ENCODE data around the gene POR. TPM values are rescaled to one million over a fixed set of nuclear protein-coding genes. Genes with fewer than 3 reads are reported as not detected.
"Not testable (repeated sequence)": the region's sequence is repeated elsewhere in the genome, so short reads cannot be mapped to it uniquely, and the experiment has no call there.

The POR gene
- total RNA-seq, 1 donor from 2014 or later, result 88.6 TPM

DNA sequence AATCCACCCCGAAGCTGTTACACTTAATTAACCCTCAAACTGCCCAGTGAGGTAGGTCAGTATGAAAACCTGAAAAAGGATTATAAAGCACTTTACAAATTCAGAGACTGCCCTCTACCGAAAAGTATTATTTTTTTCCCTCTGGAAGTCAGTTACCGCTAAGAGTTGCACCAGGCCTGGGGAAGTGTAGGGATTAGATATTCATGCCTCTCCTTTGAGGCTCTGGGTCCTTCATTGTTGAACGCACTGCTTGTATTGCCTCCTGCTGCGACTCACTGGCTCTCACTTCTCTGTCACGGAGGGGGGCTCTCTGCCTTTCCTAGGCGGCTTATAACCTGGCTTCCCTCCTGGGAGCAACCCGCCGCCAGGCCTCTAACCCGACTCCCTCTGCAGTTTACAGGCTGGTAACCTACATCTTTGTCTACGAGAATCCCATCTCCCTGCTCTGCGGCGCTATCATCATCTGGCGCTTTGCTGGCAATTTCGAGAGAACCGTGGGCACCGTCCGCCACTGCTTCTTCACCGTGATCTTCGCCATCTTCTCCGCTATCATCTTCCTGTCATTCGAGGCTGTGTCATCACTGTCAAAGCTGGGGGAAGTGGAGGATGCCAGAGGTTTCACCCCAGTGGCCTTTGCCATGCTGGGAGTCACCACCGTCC, 33.4 kb upstream of the POR start:
- H3K4me1 Mint-ChIP-seq, result peaks cover 21% of the 10 kb centered on the region
- no peaks in the 10 kb centered on the region for H3K27me3 Mint-ChIP-seq (ENCODE audit: low read depth)
- no peaks in the 10 kb centered on the region for H3K9me3 Mint-ChIP-seq
- H3K36me3 Mint-ChIP-seq, result peaks cover 18% of the 10 kb centered on the region
- peak overlapping the region; percentile 34 for H3K27ac Mint-ChIP-seq
- no peak overlapping the region for H3K4me3 Mint-ChIP-seq
- DNase-seq (ENCODE audit: low spot score in 2 of 2, unreplicated experiment in 2 of 2), result no peak
- TF ChIP-seq, protein P1, sequence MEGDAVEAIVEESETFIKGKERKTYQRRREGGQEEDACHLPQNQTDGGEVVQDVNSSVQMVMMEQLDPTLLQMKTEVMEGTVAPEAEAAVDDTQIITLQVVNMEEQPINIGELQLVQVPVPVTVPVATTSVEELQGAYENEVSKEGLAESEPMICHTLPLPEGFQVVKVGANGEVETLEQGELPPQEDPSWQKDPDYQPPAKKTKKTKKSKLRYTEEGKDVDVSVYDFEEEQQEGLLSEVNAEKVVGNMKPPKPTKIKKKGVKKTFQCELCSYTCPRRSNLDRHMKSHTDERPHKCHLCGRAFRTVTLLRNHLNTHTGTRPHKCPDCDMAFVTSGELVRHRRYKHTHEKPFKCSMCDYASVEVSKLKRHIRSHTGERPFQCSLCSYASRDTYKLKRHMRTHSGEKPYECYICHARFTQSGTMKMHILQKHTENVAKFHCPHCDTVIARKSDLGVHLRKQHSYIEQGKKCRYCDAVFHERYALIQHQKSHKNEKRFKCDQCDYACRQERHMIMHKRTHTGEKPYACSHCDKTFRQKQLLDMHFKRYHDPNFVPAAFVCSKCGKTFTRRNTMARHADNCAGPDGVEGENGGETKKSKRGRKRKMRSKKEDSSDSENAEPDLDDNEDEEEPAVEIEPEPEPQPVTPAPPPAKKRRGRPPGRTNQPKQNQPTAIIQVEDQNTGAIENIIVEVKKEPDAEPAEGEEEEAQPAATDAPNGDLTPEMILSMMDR (IDR thresholded peaks at IDR 0.05; ENCODE audit: unreplicated experiment), result no peak

DNA sequence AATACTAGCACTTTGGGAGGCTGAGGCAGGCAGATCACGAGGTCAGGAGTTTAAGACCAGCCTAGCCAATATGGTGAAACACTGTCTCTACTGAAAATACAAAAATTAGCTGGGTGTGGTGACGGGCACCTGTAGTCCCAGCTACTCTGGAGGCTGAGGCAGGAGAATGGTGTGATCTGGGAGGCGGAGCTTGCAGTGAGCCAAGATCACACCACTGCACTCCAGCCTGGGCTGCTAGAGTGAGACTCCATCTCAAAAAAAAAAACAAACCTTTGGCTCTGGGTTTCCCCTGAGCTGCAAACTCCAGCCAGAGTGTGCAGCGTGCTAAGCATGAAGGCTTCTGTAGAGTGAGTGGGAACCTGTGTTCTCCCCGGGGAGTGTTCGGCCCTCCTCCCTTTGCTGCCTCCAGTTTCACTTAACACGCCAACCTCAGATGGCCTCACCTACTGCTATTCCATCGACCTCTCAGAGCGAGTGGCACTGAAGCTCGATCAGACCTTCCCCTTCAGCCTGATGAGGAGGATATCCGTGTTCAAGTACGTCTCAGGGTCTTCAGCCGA, 31.6 kb upstream of the POR start:
- H3K4me1 Mint-ChIP-seq, result peaks cover 16% of the 10 kb centered on the region
- not testable (repeated sequence) for H3K27me3 Mint-ChIP-seq (ENCODE audit: low read depth); H3K9me3 Mint-ChIP-seq; H3K4me3 Mint-ChIP-seq; H3K27ac Mint-ChIP-seq; DNase-seq (ENCODE audit: low spot score in 2 of 2, unreplicated experiment in 2 of 2)
- H3K36me3 Mint-ChIP-seq, result peaks cover 29% of the 10 kb centered on the region

DNA sequence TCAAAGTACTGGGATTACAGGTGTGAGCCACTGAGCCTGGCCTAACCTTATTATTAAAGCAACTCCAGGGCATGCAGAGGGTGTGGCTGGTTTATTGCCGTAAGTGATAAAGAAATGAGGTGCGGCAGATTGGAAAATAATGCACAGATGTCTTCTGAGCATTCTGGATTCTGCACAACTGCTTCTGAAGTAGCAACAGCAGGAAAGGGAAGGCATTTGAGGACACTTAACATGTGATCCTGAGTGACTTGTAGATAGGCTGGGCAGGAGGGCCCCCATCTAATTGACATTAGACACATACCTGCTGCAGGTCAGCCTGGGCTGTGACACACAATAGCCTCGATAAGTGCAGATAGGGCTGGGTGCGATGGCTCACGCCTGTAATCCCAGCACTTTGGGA, 30.5 kb upstream of the POR start:
- peaks cover 36% of the 10 kb centered on the region for H3K36me3 Mint-ChIP-seq

DNA sequence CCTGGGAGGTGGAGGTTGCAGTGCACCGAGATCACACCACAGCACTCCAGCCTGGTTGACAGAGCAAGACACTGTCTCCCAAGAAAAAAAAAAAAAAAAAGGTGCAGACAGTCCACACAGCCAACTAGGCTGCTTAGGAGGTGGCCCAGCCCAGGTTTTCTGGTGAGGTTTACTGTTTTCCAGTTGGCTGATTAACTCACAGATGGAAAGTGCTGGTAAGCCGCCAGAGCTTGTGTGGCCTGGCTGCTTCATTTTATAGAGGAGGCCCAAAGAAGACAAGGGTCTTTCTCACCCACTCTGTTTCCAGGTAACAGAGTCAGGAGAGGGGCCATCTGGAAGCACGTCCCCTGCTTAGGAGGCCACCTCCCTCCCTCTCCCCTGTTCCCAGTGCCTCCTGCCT, 29.9 kb upstream of the POR start:
- Mint-ChIP-seq H3K9me3 (no peaks in the 10 kb centered on the region), H3K27me3 (ENCODE audit: low read depth) (no peaks in the 10 kb centered on the region), H3K27ac (no peak overlapping the region), H3K36me3 (peaks cover 38% of the 10 kb centered on the region), H3K4me1 (peaks cover 6% of the 10 kb centered on the region), H3K4me3 (no peak overlapping the region)
- no peak for DNase-seq (ENCODE audit: low spot score in 2 of 2, unreplicated experiment in 2 of 2)
- TF ChIP-seq, protein P1 (IDR thresholded peaks at IDR 0.05; ENCODE audit: unreplicated experiment), result no peak

More for the DNA sequence above, 30.5 kb upstream of the POR start:
- Mint-ChIP-seq H3K4me3 (no peak overlapping the region), H3K27ac (no peak overlapping the region), H3K27me3 (ENCODE audit: low read depth) (no peaks in the 10 kb centered on the region), H3K4me1 (peaks cover 11% of the 10 kb centered on the region), H3K9me3 (no peaks in the 10 kb centered on the region)
- no peak for DNase-seq (ENCODE audit: low spot score in 2 of 2, unreplicated experiment in 2 of 2)
- TF ChIP-seq, protein P1 (IDR thresholded peaks at IDR 0.05; ENCODE audit: unreplicated experiment), result no peak

DNA sequence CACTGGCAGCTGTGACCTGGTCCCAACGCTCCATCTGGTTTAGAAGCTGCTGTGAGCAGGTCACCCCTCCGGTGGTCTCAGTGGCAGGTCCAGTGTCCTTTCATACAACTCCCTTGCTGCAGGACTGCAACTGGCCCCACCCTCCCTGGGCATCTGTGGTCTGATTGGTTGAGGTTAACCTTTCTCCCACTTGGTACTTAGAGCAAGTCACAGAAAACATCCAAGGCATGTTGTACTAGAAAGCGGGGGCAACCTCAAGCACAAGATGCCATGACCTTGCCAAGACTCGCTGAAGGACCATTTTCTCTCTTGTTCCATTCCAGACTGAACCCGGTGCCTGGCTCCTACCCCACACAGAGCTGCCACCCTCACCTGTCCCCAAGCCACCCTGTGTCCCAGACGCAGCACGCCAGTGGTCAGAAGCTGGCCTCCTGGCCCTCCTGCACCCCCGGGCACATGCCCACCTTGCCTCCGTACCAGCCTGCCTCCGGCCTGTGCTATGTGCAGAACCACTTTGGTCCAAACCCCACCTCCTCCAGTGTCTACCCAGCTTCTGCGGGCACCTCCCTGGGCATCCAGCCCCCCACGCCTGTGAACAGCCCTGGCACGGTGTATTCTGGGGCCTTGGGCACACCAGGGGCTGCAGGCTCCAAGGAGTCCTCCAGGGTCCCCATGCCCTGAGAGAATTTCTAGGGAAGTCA, 27.1 kb upstream of the POR start:
- no peak for DNase-seq (ENCODE audit: low spot score in 2 of 2, unreplicated experiment in 2 of 2)
- Mint-ChIP-seq H3K27me3 (ENCODE audit: low read depth) (no peaks in the 10 kb centered on the region), H3K9me3 (no peaks in the 10 kb centered on the region), H3K4me1 (peaks cover 7% of the 10 kb centered on the region), H3K4me3 (no peak overlapping the region), H3K27ac (no peak overlapping the region), H3K36me3 (peaks cover 27% of the 10 kb centered on the region)
- TF ChIP-seq, protein P1 (IDR thresholded peaks at IDR 0.05; ENCODE audit: unreplicated experiment), result no peak

Data from mesothelial cell of epicardium (in vitro differentiated cells).